HCT116 (cell line): Measurements from ENCODE around the gene FOXP1. TPM values are rescaled to one million over a fixed set of nuclear protein-coding genes. Genes with fewer than 3 reads are reported as not detected.

Source experiments
- ATAC-seq: fragments of 200-7000 bp; cut with Tn5 transposase; 2 replicates; pipeline ENCODE4 v1.9.1; 2020; ENCODE audit warnings: mild to moderate bottlenecking, moderate library complexity
- BruUV-seq: library from RNA; stranded (reverse); fragments of 400-500 nt; replicated peaks from 2 replicates; lab custom pipeline; 2021; lab: Mats Ljungman, UMichigan
- CTCF ChIA-PET: fragments of 300-600 bp; sonication (Branson Sonifier 250); formaldehyde crosslinking; loops from one replicate; lab custom pipeline; 2021; ENCODE audit warnings: antibody characterized with exemption; lab: Charles Lee
- POLR2A ChIA-PET: fragments of 300-600, 350-600 bp; sonication (Branson Sonifier 250); formaldehyde crosslinking; loops from one replicate; lab custom pipeline; 2021; ENCODE audit warnings: antibody characterized with exemption; lab: Charles Lee
- RAD21 ChIA-PET, 2 experiments: fragments of 300-600 bp; sonication (Branson Sonifier 250); formaldehyde crosslinking; loops; one replicate each; lab custom pipeline; 2023; ENCODE audit warnings: low total read pairs in 2 of 2; ENCODE audit not compliant: uncharacterized antibody in 2 of 2, unreplicated experiment in 2 of 2, low non-redundant PET in 1 of 2; lab: Charles Lee
- DNase-seq: peaks from one replicate; pipeline ENCODE4 v3.0.0-alpha.2; 2010; ENCODE audit warnings: low read depth, low spot score
- H2AFZ ChIP-seq: fragments of 200-600 bp; shearing (Covaris generic), sonication (generic); 2 replicates; pipeline ENCODE4 v1.6.1; 2017; ENCODE audit warnings: low read depth, mixed run types, mixed read lengths, antibody characterized with exemption, low read length; ENCODE audit not compliant: poor library complexity, severe bottlenecking
- H3K27ac ChIP-seq: 2 replicates; pipeline ENCODE4 v1.5.1; 2012; ENCODE audit warnings: low read depth, low read length
- H3K27me3 ChIP-seq: fragments of 200-600 bp; sonication (generic); 2 replicates; pipeline ENCODE4 v1.6.1; 2016; ENCODE audit warnings: mixed run types, low read length, mixed read lengths; ENCODE audit not compliant: insufficient read depth
- H3K36me3 ChIP-seq, 2 experiments: fragments of 200-500 bp in 1 of 2; fragments of 200-600 bp in 1 of 2; sonication (Bioruptor generic) in 1 of 2; sonication (generic) in 1 of 2; 2 replicates each; pipeline versions ENCODE4 v1.5.1 to v1.6.1; 2014 to 2016; ENCODE audit warnings: low read length in 2 of 2, inconsistent platforms in 1 of 2, mixed read lengths in 1 of 2, mixed run types in 1 of 2; ENCODE audit not compliant: insufficient read depth in 2 of 2, control insufficient read depth in 1 of 2
- H3K4me1 ChIP-seq, 2 experiments: fragments of 200-600 bp in 1 of 2; sonication (generic) in 1 of 2; 2 replicates each; pipeline versions ENCODE4 v1.5.1 to v1.6.1; 2012 to 2017; ENCODE audit warnings: low read length in 2 of 2, inconsistent platforms in 1 of 2, mild to moderate bottlenecking in 1 of 2, mixed read lengths in 1 of 2, mixed run types in 1 of 2, moderate library complexity in 1 of 2; ENCODE audit not compliant: insufficient read depth in 2 of 2, control insufficient read depth in 1 of 2
- H3K4me2 ChIP-seq: fragments of 200-600 bp; sonication (generic); 2 replicates; pipeline ENCODE4 v1.6.1; 2017; ENCODE audit warnings: mixed run types, low read length, mixed read lengths
- H3K4me3 ChIP-seq, 2 experiments: fragments of 200-600 bp in 1 of 2; sonication (generic) in 1 of 2; replicated peaks in 1 of 2; 2 replicates each; pipeline ENCODE4 v1.5.1; 2011 to 2016; ENCODE audit warnings: low read length in 2 of 2, control low read depth in 1 of 2, low read depth in 1 of 2, mild to moderate bottlenecking in 1 of 2, mixed read lengths in 1 of 2, mixed run types in 1 of 2
- H3K79me2 ChIP-seq: fragments of 200-600 bp; sonication (generic); 2 replicates; pipeline ENCODE4 v1.6.1; 2017; ENCODE audit warnings: mild to moderate bottlenecking, mixed run types, low read length, moderate library complexity, mixed read lengths; ENCODE audit not compliant: insufficient read depth
- H3K9ac ChIP-seq: fragments of 200-600 bp; sonication (generic); 2 replicates; pipeline ENCODE4 v1.6.1; 2016; ENCODE audit warnings: low read length, mixed read lengths
- H3K9me2 ChIP-seq: fragments of 200-600 bp; sonication (generic), shearing (Covaris generic); 2 replicates; pipeline ENCODE4 v1.6.1; 2017; ENCODE audit warnings: mixed run types, mild to moderate bottlenecking, moderate library complexity; ENCODE audit not compliant: insufficient read depth
- H3K9me3 ChIP-seq, 2 experiments: fragments of 200-500 bp in 1 of 2; fragments of 200-600 bp in 1 of 2; sonication (Bioruptor generic) in 1 of 2; sonication (generic) in 1 of 2; 2 replicates each; pipeline ENCODE4 v1.6.1; 2014 to 2017; ENCODE audit warnings: low read length in 2 of 2, mixed read lengths in 2 of 2, inconsistent platforms in 1 of 2, low read depth in 1 of 2, mild to moderate bottlenecking in 1 of 2, mixed run types in 1 of 2, moderate library complexity in 1 of 2; ENCODE audit not compliant: control insufficient read depth in 1 of 2, insufficient read depth in 1 of 2
- H4K20me1 ChIP-seq: fragments of 200-600 bp; sonication (generic), shearing (Covaris generic); 2 replicates; pipeline ENCODE4 v1.6.1; 2017; ENCODE audit warnings: mixed run types, mild to moderate bottlenecking, moderate library complexity; ENCODE audit not compliant: insufficient read depth
- CBX3 ChIP-seq: IDR thresholded peaks from 2 replicates; pipeline ENCODE4 v1.6.1; 2012; ENCODE audit warnings: low read depth
- CEBPB ChIP-seq: IDR thresholded peaks from 2 replicates; pipeline ENCODE4 v1.6.1; 2012; ENCODE audit warnings: low read depth
- EGR1 ChIP-seq: IDR thresholded peaks from 2 replicates; pipeline ENCODE4 v1.6.1; 2012; ENCODE audit warnings: low read depth
- ELF1 ChIP-seq: IDR thresholded peaks from 2 replicates; pipeline ENCODE4 v1.6.1; 2012; ENCODE audit warnings: low read depth, borderline replicate concordance
- EZH2 ChIP-seq: fragments of 200-600 bp; sonication (generic); IDR thresholded peaks from 2 replicates; pipeline ENCODE4 v1.6.1; 2017; ENCODE audit warnings: antibody characterized with exemption, mixed run types
- EZH2phosphoT487 ChIP-seq: fragments of 200-600 bp; IDR thresholded peaks from 2 replicates; pipeline ENCODE4 v1.6.1; 2018; ENCODE audit warnings: antibody characterized with exemption, borderline replicate concordance
- FOSL1 ChIP-seq: IDR thresholded peaks from 2 replicates; pipeline ENCODE4 v1.6.1; 2012; ENCODE audit warnings: low read depth
- POLR2AphosphoS5 ChIP-seq: IDR thresholded peaks from 2 replicates; pipeline ENCODE4 v1.6.1; 2011; ENCODE audit warnings: mild to moderate bottlenecking, low read depth, low read length, moderate library complexity
- RAD21 ChIP-seq: IDR thresholded peaks from 2 replicates; pipeline ENCODE4 v1.6.1; 2012; ENCODE audit warnings: low read depth, mild to moderate bottlenecking
- SIN3A ChIP-seq: IDR thresholded peaks from 2 replicates; pipeline ENCODE4 v1.6.1; 2012; ENCODE audit warnings: low read depth
- SRF ChIP-seq: IDR thresholded peaks from 2 replicates; pipeline ENCODE4 v1.6.1; 2012; ENCODE audit warnings: low read depth
- ZFX ChIP-seq: fragments of 450-650 bp; IDR thresholded peaks from 2 replicates; pipeline ENCODE4 v1.6.1; 2017
- ZNF274 ChIP-seq: fragments of 200-500 bp; sonication (Bioruptor generic); IDR thresholded peaks from 2 replicates; pipeline ENCODE4 v1.6.1; 2014; ENCODE audit warnings: mild to moderate bottlenecking, low read depth, low read length, inconsistent platforms
- intact Hi-C: fragments of 100-400 bp; cut with micrococcal nuclease; formaldehyde crosslinking; loops from 2 replicates; pipeline ENCODE4 v1.10.0; 2022
- total RNA-seq: library from RNA; stranded (reverse); gene quantifications from one replicate; pipeline ENCODE4 v1.2.1, GENCODE V29; 2021; ENCODE audit not compliant: unreplicated experiment
- TF ChIP-seq, protein P1 (sequence below): IDR thresholded peaks from 2 replicates; pipeline ENCODE4 v1.6.1; 2012
- TF ChIP-seq, protein P2 (sequence below): IDR thresholded peaks from 2 replicates; pipeline ENCODE4 v1.6.1; 2012
- TF ChIP-seq, protein P3 (sequence below), 3 experiments: fragments of 200-600 bp in 1 of 3; sonication (generic) in 1 of 3; IDR thresholded peaks in 2 of 3; conservative IDR thresholded peaks in 1 of 3; 2 replicates each; pipeline ENCODE4 v1.5.1; 2012 to 2017; ENCODE audit warnings: low read depth in 2 of 3, low read length in 2 of 3, antibody characterized with exemption in 1 of 3, borderline replicate concordance in 1 of 3, control low read depth in 1 of 3, mild to moderate bottlenecking in 1 of 3, mixed read lengths in 1 of 3, mixed run types in 1 of 3, moderate library complexity in 1 of 3; ENCODE audit not compliant: insufficient read depth in 1 of 3
- TF ChIP-seq, protein P4 (sequence below): IDR thresholded peaks from 2 replicates; pipeline ENCODE4 v1.6.1; 2012; ENCODE audit warnings: low read depth
- TF ChIP-seq, protein P5 (sequence below): IDR thresholded peaks from 2 replicates; pipeline ENCODE4 v1.6.1; 2011; ENCODE audit warnings: mild to moderate bottlenecking, low read length, moderate library complexity; ENCODE audit not compliant: insufficient replicate concordance; ENCODE audit errors: extremely low read depth

FOXP1 gene
- total RNA-seq, 1 experiment from 2014 or later, result 11.4 TPM

DNA sequence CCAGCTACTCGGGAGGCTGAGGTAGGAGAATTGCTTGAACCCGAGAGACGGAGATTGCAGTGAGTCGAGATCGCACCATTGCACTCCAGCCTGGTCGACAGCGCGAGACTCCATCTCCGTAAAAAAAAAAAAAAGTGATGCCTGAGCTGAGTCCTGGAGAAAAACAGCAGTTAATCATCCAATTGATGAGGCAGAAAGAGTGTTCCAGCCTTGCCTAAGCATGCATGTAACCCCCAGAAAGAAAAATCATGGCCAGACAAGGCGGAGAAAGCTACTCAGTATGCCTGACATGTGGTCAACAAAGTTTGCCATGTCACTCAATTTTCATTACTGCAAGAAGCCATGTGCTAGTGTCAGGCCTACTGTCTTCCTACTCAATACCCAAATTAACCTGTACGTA lies 678.0 kb downstream of the FOXP1 start:
- POLR2A ChIA-PET, result no interaction called here
- intact Hi-C loops, result no loop called here

More for the DNA sequence above, 678.0 kb downstream of the FOXP1 start:
- ATAC-seq, result no peak
- Histone ChIP-seq H4K20me1 (no peaks in the 10 kb centered on the region), H3K9me3 (peaks cover 0 to 3% of the 10 kb centered on the region in 2 experiments; a peak in 1 of 4 replicates), H3K4me2 (no peak overlapping the region), H3K27me3 (peaks cover 4% of the 10 kb centered on the region; the same call in 1 of the 2 replicates), H3K36me3 (no peaks in the 10 kb centered on the region), H3K9ac (no peak overlapping the region), H3K27ac (no peak overlapping the region), H3K79me2 (no peaks in the 10 kb centered on the region), H3K4me3 (no peak overlapping the region), H3K9me2 (no peaks in the 10 kb centered on the region), H2AFZ (no peak overlapping the region)
- RAD21 ChIA-PET, result no interaction called here
- no TSS peak for BruUV-seq
- TF ChIP-seq, protein P1, sequence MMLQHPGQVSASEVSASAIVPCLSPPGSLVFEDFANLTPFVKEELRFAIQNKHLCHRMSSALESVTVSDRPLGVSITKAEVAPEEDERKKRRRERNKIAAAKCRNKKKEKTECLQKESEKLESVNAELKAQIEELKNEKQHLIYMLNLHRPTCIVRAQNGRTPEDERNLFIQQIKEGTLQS, result no peak
- TF ChIP-seq EGR1, result no peak
- TF ChIP-seq EZH2phosphoT487, result no peak
- TF ChIP-seq, protein P2, sequence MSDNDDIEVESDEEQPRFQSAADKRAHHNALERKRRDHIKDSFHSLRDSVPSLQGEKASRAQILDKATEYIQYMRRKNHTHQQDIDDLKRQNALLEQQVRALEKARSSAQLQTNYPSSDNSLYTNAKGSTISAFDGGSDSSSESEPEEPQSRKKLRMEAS, result no peak
- no peak for TF ChIP-seq CEBPB
- no peak for TF ChIP-seq SIN3A
- no peak for TF ChIP-seq EZH2
- TF ChIP-seq ZNF274, result no peak
- TF ChIP-seq CBX3, result no peak
- TF ChIP-seq, protein P3, sequence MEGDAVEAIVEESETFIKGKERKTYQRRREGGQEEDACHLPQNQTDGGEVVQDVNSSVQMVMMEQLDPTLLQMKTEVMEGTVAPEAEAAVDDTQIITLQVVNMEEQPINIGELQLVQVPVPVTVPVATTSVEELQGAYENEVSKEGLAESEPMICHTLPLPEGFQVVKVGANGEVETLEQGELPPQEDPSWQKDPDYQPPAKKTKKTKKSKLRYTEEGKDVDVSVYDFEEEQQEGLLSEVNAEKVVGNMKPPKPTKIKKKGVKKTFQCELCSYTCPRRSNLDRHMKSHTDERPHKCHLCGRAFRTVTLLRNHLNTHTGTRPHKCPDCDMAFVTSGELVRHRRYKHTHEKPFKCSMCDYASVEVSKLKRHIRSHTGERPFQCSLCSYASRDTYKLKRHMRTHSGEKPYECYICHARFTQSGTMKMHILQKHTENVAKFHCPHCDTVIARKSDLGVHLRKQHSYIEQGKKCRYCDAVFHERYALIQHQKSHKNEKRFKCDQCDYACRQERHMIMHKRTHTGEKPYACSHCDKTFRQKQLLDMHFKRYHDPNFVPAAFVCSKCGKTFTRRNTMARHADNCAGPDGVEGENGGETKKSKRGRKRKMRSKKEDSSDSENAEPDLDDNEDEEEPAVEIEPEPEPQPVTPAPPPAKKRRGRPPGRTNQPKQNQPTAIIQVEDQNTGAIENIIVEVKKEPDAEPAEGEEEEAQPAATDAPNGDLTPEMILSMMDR (IDR thresholded peaks at IDR 0.05 in 2 of 3, conservative IDR thresholded peaks at IDR 0.05 in 1 of 3; ENCODE audit: borderline replicate concordance in 1 of 3, insufficient read depth in 1 of 3, low read depth in 2 of 3, low read length in 2 of 3), result no peak
- TF ChIP-seq, protein P4, sequence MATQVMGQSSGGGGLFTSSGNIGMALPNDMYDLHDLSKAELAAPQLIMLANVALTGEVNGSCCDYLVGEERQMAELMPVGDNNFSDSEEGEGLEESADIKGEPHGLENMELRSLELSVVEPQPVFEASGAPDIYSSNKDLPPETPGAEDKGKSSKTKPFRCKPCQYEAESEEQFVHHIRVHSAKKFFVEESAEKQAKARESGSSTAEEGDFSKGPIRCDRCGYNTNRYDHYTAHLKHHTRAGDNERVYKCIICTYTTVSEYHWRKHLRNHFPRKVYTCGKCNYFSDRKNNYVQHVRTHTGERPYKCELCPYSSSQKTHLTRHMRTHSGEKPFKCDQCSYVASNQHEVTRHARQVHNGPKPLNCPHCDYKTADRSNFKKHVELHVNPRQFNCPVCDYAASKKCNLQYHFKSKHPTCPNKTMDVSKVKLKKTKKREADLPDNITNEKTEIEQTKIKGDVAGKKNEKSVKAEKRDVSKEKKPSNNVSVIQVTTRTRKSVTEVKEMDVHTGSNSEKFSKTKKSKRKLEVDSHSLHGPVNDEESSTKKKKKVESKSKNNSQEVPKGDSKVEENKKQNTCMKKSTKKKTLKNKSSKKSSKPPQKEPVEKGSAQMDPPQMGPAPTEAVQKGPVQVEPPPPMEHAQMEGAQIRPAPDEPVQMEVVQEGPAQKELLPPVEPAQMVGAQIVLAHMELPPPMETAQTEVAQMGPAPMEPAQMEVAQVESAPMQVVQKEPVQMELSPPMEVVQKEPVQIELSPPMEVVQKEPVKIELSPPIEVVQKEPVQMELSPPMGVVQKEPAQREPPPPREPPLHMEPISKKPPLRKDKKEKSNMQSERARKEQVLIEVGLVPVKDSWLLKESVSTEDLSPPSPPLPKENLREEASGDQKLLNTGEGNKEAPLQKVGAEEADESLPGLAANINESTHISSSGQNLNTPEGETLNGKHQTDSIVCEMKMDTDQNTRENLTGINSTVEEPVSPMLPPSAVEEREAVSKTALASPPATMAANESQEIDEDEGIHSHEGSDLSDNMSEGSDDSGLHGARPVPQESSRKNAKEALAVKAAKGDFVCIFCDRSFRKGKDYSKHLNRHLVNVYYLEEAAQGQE, result no peak
- no peak for TF ChIP-seq RAD21
- TF ChIP-seq, protein P5, sequence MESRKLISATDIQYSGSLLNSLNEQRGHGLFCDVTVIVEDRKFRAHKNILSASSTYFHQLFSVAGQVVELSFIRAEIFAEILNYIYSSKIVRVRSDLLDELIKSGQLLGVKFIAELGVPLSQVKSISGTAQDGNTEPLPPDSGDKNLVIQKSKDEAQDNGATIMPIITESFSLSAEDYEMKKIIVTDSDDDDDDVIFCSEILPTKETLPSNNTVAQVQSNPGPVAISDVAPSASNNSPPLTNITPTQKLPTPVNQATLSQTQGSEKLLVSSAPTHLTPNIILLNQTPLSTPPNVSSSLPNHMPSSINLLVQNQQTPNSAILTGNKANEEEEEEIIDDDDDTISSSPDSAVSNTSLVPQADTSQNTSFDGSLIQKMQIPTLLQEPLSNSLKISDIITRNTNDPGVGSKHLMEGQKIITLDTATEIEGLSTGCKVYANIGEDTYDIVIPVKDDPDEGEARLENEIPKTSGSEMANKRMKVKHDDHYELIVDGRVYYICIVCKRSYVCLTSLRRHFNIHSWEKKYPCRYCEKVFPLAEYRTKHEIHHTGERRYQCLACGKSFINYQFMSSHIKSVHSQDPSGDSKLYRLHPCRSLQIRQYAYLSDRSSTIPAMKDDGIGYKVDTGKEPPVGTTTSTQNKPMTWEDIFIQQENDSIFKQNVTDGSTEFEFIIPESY, result no peak
- no peak for TF ChIP-seq FOSL1
- TF ChIP-seq ELF1, result no peak
- no peak for TF ChIP-seq POLR2AphosphoS5
- TF ChIP-seq SRF, result no peak
- no peak for TF ChIP-seq ZFX
- TF ChIP-seq, all 23 proteins: peak for 0
- no peak for DNase-seq
- no peaks in the 10 kb centered on the region for H3K4me1 ChIP-seq
- CTCF ChIA-PET, result no interaction called here
